NOMO-1 treated with dmso at 0.1 percent for 144 hours (cell line): Measurements from ENCODE around the gene ABCA13.

Source experiments
- DNase-seq: peaks from one replicate; lab custom pipeline; 2025; ENCODE audit not compliant: unreplicated experiment; lab: John Stamatoyannopoulos, UW

ABCA13 gene

GRCh38 chr7:48424731-48425130, 253.5 kb downstream of the ABCA13 start:
- peak; percentile 9 for DNase-seq

GRCh38 chr7:48426331-48426965, 255.2 kb downstream of the ABCA13 start:
- no peak for DNase-seq

- no peak for DNase-seq
These were observed 255.8 kb downstream of the ABCA13 start for GRCh38 chr7:48426966-48427555.

GRCh38 chr7:48427671-48428070, 256.4 kb downstream of the ABCA13 start:
- DNase-seq = no peak

GRCh38 chr7:48428091-48428684, 256.9 kb downstream of the ABCA13 start:
- DNase-seq = no peak

- no peak for DNase-seq
These were observed 257.9 kb downstream of the ABCA13 start for GRCh38 chr7:48429117-48429516.

- DNase-seq = no peak
These were observed 266.9 kb downstream of the ABCA13 start for GRCh38 chr7:48438206-48438605.

GRCh38 chr7:48441848-48442492, 270.7 kb downstream of the ABCA13 start:
- DNase-seq = no peak

- no peak for DNase-seq
These were observed 271.8 kb downstream of the ABCA13 start for GRCh38 chr7:48443051-48443450.

GRCh38 chr7:48446721-48447120, 275.5 kb downstream of the ABCA13 start:
- no peak for DNase-seq

- DNase-seq = no peak
These were observed 281.0 kb downstream of the ABCA13 start for GRCh38 chr7:48452218-48452617.

GRCh38 chr7:48454750-48455192, 283.5 kb downstream of the ABCA13 start:
- no peak for DNase-seq

GRCh38 chr7:48455363-48455762, 284.1 kb downstream of the ABCA13 start:
- no peak for DNase-seq

- peak; percentile 4 for DNase-seq
These were observed 287.7 kb downstream of the ABCA13 start for GRCh38 chr7:48458701-48459524.

- DNase-seq = no peak
These were observed 295.5 kb downstream of the ABCA13 start for GRCh38 chr7:48466713-48467112.

- no peak for DNase-seq
These were observed 299.9 kb downstream of the ABCA13 start for GRCh38 chr7:48471196-48471595.

GRCh38 chr7:48472640-48473039, 301.4 kb downstream of the ABCA13 start:
- DNase-seq = no peak

GRCh38 chr7:48473205-48473865, 302.1 kb downstream of the ABCA13 start:
- no peak for DNase-seq

GRCh38 chr7:48481235-48481634, 310.0 kb downstream of the ABCA13 start:
- DNase-seq = no peak

- DNase-seq = no peak
These were observed 326.3 kb downstream of the ABCA13 start for GRCh38 chr7:48497521-48497920.

GRCh38 chr7:48502021-48502420, 330.8 kb downstream of the ABCA13 start:
- no peak for DNase-seq
